NB4 (cell line): ENCODE data around the gene CLDND2.
A peak's percentile ranks its signal among the peaks of the same experiment; 100 is the strongest.

Source experiments
- DNase-seq: peaks from one replicate; pipeline ENCODE4 v3.0.0; 2010; ENCODE audit warnings: low read depth
- H3K4me3 ChIP-seq: one replicate; pipeline ENCODE4 v1.5.1; 2011; ENCODE audit warnings: mild to moderate bottlenecking, low read depth, low read length, moderate library complexity
- CTCF ChIP-seq: IDR thresholded peaks from one replicate; pipeline ENCODE4 v1.5.1; 2012; ENCODE audit warnings: low read depth, low read length
- MAX ChIP-seq: IDR thresholded peaks from 2 replicates; pipeline ENCODE4 v1.6.1; 2011; ENCODE audit warnings: low read depth, low read length
- MYC ChIP-seq: IDR thresholded peaks from 2 replicates; pipeline ENCODE4 v1.6.1; 2011; ENCODE audit warnings: low read depth, low read length
- POLR2A ChIP-seq: IDR thresholded peaks from 2 replicates; pipeline ENCODE4 v1.6.1; 2011; ENCODE audit warnings: mild to moderate bottlenecking; ENCODE audit not compliant: insufficient read length; ENCODE audit errors: extremely low read depth

CLDND2 gene

GRCh38 chr19:51318687-51319648, 49.8 kb downstream of the CLDND2 start:
- no peak overlapping the region for H3K4me3 ChIP-seq
- DNase-seq = peak; percentile 43
- TF ChIP-seq POLR2A (no peak), MAX (no peak), MYC (no peak), CTCF (no peak)

GRCh38 chr19:51317968-51318367, 50.8 kb downstream of the CLDND2 start:
- H3K4me3 ChIP-seq = no peak overlapping the region
- no peak for DNase-seq
- TF ChIP-seq MAX (no peak), MYC (no peak), POLR2A (no peak), CTCF (no peak)

GRCh38 chr19:51317376-51317775, 51.4 kb downstream of the CLDND2 start:
- no peak for TF ChIP-seq MYC
- TF ChIP-seq CTCF = no peak
- no peak for TF ChIP-seq POLR2A
- no peak for TF ChIP-seq MAX
- no peak overlapping the region for H3K4me3 ChIP-seq
- peak; percentile 59 for DNase-seq
